Ishikawa (cell line): Measurements from ENCODE around the gene TMEM209.

ENCODE experiments used
- CEBPB ChIP-seq: IDR thresholded peaks from 2 replicates; pipeline ENCODE4 v1.6.1; 2012
- CREB1 ChIP-seq: IDR thresholded peaks from 2 replicates; pipeline ENCODE4 v1.6.1; 2012; ENCODE audit warnings: low read depth
- EP300 ChIP-seq: IDR thresholded peaks from 2 replicates; pipeline ENCODE4 v1.6.1; 2012; ENCODE audit warnings: borderline replicate concordance
- MAX ChIP-seq: IDR thresholded peaks from 2 replicates; pipeline ENCODE4 v1.6.1; 2012
- NFIC ChIP-seq: IDR thresholded peaks from 2 replicates; pipeline ENCODE4 v1.6.1; 2012
- RAD21 ChIP-seq: IDR thresholded peaks from 2 replicates; pipeline ENCODE4 v1.6.1; 2012; ENCODE audit warnings: low read depth
- REST ChIP-seq: IDR thresholded peaks from 2 replicates; pipeline ENCODE4 v1.6.1; 2012; ENCODE audit warnings: low read depth, mild to moderate bottlenecking
- TEAD4 ChIP-seq: IDR thresholded peaks from 2 replicates; pipeline ENCODE4 v1.6.1; 2012
- ZBTB7A ChIP-seq: IDR thresholded peaks from 2 replicates; pipeline ENCODE4 v1.6.1; 2012; ENCODE audit warnings: low read depth

GRCh38 chr7:130187360-130187759 lies 17.8 kb downstream of the TMEM209 start:
- TF ChIP-seq TEAD4 (no peak), MAX (no peak), CEBPB (no peak), REST (no peak), EP300 (no peak), ZBTB7A (no peak), CREB1 (no peak), NFIC (no peak), RAD21 (no peak)
